ENCODE data around the gene RGS9.

Gene RGS9

GRCh38 chr17:65183736-65184135, 46.6 kb downstream of the RGS9 start:
- Histone ChIP-seq H3K4me3 (replicated peaks; ENCODE audit: low read depth, low read length) (no peak overlapping the region), H3K36me3 (ENCODE audit: control insufficient read depth, insufficient read depth, low read length) (no peaks in the 10 kb centered on the region), H3K27me3 (replicated peaks; ENCODE audit: control insufficient read depth, insufficient read depth, low read length) (no peaks in the 10 kb centered on the region)
- DNase-seq (ENCODE audit: extremely low read depth, insufficient read length) = no peak
- TF ChIP-seq, protein P1, sequence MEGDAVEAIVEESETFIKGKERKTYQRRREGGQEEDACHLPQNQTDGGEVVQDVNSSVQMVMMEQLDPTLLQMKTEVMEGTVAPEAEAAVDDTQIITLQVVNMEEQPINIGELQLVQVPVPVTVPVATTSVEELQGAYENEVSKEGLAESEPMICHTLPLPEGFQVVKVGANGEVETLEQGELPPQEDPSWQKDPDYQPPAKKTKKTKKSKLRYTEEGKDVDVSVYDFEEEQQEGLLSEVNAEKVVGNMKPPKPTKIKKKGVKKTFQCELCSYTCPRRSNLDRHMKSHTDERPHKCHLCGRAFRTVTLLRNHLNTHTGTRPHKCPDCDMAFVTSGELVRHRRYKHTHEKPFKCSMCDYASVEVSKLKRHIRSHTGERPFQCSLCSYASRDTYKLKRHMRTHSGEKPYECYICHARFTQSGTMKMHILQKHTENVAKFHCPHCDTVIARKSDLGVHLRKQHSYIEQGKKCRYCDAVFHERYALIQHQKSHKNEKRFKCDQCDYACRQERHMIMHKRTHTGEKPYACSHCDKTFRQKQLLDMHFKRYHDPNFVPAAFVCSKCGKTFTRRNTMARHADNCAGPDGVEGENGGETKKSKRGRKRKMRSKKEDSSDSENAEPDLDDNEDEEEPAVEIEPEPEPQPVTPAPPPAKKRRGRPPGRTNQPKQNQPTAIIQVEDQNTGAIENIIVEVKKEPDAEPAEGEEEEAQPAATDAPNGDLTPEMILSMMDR (IDR thresholded peaks at IDR 0.05; ENCODE audit: insufficient read depth, low read length, poor library complexity, severe bottlenecking) = no peak

GRCh38 chr17:65184235-65184959, 47.2 kb downstream of the RGS9 start:
- Histone ChIP-seq H3K36me3 (ENCODE audit: control insufficient read depth, insufficient read depth, low read length) (no peaks in the 10 kb centered on the region), H3K27me3 (replicated peaks; ENCODE audit: control insufficient read depth, insufficient read depth, low read length) (no peaks in the 10 kb centered on the region), H3K4me3 (replicated peaks; ENCODE audit: low read depth, low read length) (no peak overlapping the region)
- DNase-seq (ENCODE audit: extremely low read depth, insufficient read length) = no peak
- TF ChIP-seq, protein P1 (IDR thresholded peaks at IDR 0.05; ENCODE audit: insufficient read depth, low read length, poor library complexity, severe bottlenecking) = no peak

GRCh38 chr17:65185062-65185461, 47.9 kb downstream of the RGS9 start:
- no peaks in the 10 kb centered on the region for H3K27me3 ChIP-seq (replicated peaks; ENCODE audit: control insufficient read depth, insufficient read depth, low read length)
- DNase-seq (ENCODE audit: extremely low read depth, insufficient read length) = no peak
- H3K4me3 ChIP-seq (replicated peaks; ENCODE audit: low read depth, low read length) = no peak overlapping the region
- TF ChIP-seq, protein P1 (IDR thresholded peaks at IDR 0.05; ENCODE audit: insufficient read depth, low read length, poor library complexity, severe bottlenecking) = no peak
- no peaks in the 10 kb centered on the region for H3K36me3 ChIP-seq (ENCODE audit: control insufficient read depth, insufficient read depth, low read length)

- no peak for DNase-seq (ENCODE audit: extremely low read depth, insufficient read length)
- TF ChIP-seq, protein P1 (IDR thresholded peaks at IDR 0.05; ENCODE audit: insufficient read depth, low read length, poor library complexity, severe bottlenecking) = no peak
- H3K27me3 ChIP-seq (replicated peaks; ENCODE audit: control insufficient read depth, insufficient read depth, low read length) = no peaks in the 10 kb centered on the region
- no peaks in the 10 kb centered on the region for H3K36me3 ChIP-seq (ENCODE audit: control insufficient read depth, insufficient read depth, low read length)
- H3K4me3 ChIP-seq (replicated peaks; ENCODE audit: low read depth, low read length) = no peak overlapping the region
Measured at GRCh38 chr17:65185668-65186382, 48.7 kb downstream of the RGS9 start.

GRCh38 chr17:65190467-65191097, 53.4 kb downstream of the RGS9 start:
- H3K27me3 ChIP-seq (replicated peaks; ENCODE audit: control insufficient read depth, insufficient read depth, low read length) = no peaks in the 10 kb centered on the region
- TF ChIP-seq, protein P1 (IDR thresholded peaks at IDR 0.05; ENCODE audit: insufficient read depth, low read length, poor library complexity, severe bottlenecking) = no peak
- no peak overlapping the region for H3K4me3 ChIP-seq (replicated peaks; ENCODE audit: low read depth, low read length)
- DNase-seq (ENCODE audit: extremely low read depth, insufficient read length) = no peak
- no peaks in the 10 kb centered on the region for H3K36me3 ChIP-seq (ENCODE audit: control insufficient read depth, insufficient read depth, low read length)

Data from GM06990 (cell line).